Inflammatory macrophage (primary cell): Measurements from ENCODE around the gene KIFC1.

ENCODE experiments used
- DNase-seq, 2 donors: peaks; one replicate each; pipeline ENCODE4 v3.0.0-alpha.2; 2020 to 2022

The KIFC1 gene

DNA sequence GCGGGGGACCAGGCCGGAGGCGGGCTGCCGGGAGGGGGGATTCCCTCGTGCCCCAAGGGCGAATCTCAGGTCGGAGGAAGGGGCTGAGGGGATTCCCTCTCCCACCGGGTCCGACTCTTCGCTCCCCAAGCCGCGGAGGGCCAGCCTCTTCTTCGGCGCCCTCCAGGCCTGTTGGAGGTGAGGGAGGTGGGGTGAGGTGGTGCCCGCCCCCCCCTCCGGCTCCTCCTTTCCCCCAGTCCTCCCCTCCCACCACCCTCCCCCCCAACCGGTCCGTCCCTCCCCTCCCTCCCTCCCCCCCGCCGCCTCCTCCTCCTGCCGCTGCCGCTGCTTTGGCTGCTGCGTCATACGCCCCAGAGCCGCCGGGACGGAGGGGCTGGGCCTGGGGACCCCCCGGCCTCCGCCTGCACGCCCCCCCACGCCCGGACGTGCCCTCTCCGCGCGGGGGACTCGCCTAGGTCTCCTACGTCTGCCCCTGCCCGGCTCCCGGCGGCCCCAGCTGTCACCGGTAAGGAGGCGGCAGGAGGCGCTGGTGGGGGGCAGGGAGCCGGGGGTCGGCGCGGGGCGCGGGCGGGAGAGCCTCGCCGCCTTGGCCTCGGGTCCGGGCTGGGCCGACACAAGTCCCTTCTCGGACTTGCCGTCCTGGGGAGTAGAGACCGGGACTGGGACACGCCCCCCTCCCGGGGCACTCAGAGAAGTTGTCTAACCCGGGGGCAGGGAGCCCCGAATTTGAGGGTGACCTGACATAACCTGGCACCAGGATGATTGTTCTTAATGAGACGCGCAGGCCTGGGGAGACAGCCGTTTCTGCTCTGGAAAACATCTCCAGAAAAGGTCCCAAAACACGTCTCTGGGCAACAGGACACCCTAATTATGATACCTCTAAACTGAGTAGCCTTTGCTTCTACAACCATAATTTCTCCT lies 19.3 kb downstream of the KIFC1 start, which contains the start of gene PHF1:
PHF1 (plus strand) TSS at position 304 of the 921 bp plus-strand sequence. CDS start 1,250 bp downstream, outside the sequence.
- no peak for DNase-seq

DNA sequence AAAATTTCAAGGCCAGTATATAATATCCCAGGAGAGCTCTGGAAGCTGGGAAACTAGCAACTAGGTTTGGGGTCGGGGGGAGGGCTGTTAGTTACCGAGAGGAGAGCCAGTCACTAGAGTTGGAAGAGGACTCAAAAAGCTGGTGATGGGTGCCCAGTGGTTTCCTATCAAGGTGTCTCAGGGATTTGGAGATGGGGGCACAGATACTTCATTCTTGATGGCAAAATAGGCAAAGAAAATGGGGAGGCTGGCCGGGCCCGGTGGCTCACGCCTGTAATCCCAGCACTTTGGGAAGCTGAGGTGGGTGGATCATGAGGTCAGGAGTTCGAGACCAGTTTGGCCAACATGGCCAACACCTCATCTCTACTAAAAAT lies 20.0 kb downstream of the KIFC1 start:
- no peak for DNase-seq

DNA sequence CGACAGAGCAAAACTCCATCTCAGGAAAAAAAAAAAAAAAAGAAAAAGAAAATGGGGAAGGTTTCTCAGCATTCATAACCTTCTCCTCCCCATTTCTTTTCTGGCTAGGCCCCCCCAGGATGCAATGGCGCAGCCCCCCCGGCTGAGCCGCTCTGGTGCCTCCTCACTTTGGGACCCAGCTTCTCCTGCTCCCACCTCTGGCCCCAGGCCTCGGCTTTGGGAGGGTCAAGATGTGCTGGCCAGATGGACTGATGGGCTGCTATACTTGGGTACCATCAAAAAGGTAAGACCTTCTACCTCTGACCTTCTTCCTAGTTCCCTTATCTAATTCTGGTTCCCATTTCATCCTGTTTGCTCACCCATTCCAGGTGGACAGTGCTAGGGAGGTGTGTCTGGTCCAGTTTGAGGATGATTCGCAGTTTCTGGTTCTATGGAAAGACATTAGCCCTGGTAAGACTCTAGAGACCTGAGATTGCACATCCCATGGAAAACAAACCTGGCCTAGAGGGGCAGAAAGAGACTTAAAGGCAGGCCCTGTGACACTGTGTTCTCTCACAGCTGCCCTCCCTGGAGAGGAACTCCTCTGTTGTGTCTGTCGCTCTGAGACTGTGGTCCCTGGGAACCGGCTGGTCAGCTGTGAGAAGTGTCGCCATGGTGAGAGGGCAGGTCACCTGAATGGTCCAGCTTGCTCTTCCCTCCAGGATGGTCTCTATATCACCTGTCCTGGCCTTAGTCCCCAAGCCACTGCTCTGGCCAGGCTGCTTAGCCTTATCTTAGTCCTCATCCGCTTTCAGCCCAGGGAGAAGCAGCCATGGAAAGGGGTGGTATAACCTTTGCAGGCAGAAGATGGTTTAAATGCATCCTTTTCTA lies 20.8 kb downstream of the KIFC1 start:
- no peak for DNase-seq

DNA sequence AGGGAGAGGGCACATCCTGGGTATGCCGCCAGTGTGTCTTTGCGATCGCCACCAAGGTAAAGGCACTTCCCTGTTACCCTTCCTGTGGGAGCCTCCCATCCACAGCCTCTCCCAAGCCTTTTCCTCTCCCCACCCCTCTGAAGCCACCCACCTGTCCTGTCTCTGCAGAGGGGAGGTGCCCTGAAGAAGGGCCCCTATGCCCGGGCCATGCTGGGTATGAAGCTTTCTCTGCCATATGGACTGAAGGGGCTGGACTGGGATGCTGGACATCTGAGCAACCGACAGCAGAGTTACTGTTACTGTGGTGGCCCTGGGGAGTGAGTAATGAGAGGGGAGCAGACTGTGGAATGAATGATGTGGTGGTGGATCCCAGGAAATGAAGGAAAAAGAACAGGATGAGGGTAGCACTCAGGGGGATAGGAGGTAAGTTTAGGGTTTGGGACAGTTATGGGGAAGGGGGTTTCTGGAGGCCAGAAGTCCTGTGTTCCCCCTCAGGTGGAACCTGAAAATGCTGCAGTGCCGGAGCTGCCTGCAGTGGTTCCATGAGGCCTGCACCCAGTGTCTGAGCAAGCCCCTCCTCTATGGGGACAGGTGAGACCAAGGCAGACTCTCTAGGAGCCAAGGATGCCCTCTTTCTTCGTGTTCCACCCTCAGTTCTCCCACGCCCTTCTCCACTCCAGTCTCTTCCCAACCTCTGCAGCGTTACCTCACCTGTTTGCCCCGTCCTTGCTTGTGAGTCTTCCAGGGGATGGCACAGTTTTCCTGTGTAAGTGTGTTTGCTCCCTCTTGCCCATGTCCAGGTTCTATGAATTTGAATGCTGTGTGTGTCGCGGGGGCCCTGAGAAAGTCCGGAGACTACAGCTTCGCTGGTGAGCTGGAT lies 21.9 kb downstream of the KIFC1 start:
- DNase-seq, result no peak

DNA sequence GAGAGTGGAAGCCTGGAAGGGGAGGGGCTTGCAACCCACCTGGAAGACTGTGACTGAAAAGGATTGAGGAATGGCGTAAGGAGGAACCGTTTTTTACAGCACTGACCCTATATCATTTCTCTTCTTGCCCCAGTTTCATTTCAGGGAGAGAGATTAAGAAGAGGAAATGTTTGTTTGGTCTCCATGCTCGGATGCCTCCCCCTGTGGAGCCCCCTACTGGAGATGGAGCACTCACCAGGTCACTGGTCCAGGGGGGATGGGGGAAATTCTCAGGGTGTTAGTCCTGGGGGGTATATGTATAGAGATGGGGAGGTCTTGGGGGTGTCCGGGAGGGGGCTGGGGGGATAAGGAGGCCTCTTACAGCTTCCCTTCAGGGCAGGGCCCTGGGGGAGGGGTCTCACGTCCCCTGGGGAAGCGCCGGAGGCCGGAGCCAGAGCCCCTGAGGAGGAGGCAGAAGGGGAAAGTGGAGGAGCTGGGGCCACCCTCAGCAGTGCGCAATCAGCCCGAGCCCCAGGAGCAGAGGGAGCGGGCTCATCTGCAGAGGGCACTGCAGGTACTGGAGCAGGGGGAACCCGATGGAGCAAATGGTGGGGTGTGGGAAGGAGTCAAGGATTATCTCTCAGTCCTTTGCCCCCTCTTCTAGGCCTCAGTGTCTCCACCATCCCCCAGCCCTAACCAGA lies 23.1 kb downstream of the KIFC1 start:
- DNase-seq, result no peak

DNA sequence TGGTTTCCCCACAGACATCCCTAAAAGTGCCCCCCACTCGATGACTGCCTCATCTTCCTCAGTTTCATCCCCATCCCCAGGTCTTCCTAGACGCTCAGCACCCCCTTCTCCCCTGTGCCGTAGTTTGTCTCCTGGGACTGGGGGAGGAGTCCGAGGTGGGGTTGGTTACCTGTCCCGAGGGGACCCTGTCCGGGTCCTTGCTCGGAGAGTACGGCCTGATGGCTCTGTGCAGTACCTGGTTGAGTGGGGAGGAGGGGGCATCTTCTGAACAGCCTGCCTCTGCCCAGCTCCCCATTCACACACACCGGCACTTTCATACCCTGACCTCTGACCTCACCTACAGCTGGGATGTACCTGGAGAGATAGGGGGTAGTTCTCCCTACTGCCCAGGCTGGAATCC lies 24.2 kb downstream of the KIFC1 start:
- DNase-seq, result no peak

DNA sequence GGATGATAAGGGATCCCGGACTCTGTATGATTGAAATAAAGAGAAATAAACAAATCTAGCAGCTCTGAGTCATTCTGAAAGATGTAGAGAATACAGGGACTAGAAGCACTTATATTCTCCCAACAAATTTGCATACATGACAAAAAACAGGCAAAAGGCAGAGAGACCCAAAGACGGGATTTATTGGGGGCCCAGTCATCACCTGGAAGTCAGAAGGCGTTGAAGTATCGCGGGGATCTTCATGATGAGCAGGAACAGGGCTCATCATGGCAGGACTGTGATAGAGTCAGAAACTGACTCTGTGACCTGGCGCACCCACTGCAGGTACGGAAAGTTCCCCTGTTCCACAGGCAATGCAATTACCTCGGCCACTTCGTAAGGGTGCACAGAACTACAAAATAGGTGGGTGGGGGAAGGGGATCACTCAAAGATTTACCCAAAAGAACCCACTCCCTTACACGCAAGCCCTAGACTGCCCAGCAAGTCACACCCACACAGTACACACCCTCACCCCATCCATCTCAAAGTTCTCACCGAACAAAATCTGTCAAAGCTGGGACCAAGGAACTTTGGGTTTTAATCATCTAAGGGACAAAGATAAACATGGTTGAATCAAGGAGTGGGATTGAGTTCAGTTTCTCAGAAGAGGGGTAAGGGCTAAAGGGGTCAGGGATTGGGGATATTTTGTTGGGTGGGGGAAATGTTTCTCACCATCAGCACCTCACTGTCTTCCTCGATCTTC lies 24.9 kb downstream of the KIFC1 start:
- DNase-seq, result no peak

DNA sequence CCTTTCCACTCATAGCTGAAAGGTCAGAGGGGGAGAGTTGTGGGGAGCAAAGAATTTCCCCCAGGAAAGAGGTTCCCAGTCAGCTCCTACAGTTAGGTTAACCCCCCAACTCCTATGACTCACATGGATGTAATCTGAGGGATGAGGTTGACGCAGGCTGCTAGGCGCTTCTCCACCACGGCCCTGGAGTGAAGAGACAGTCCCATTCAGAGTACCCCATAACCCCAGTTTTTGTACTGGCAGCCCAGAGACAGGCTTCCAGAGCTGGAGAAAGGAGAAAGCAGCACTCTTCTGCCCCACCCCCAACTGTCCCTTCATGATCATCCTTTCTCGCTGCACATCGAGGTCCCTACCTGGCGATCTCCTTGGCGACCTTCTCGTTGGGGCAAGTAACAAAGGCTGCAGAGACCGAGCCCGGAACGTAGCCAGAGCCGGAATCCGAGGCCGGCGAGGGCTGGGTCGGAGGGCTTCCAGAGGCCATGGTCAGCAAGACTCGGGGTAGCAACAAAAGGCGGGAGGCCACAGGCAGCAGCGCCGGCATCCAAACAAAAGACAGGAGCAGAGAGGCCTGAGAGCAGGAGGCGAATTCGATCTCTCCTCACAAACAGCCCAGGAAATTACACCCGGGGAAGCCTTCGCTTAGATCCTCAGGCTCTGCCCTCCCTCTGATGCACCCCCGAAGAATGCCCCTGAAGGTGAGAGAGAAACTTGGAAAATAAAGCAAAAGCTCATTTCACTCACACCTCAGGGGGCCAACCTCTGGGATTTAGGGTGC lies 25.7 kb downstream of the KIFC1 start:
- DNase-seq, result peak in 1 of 2 donors; percentile 36

DNA sequence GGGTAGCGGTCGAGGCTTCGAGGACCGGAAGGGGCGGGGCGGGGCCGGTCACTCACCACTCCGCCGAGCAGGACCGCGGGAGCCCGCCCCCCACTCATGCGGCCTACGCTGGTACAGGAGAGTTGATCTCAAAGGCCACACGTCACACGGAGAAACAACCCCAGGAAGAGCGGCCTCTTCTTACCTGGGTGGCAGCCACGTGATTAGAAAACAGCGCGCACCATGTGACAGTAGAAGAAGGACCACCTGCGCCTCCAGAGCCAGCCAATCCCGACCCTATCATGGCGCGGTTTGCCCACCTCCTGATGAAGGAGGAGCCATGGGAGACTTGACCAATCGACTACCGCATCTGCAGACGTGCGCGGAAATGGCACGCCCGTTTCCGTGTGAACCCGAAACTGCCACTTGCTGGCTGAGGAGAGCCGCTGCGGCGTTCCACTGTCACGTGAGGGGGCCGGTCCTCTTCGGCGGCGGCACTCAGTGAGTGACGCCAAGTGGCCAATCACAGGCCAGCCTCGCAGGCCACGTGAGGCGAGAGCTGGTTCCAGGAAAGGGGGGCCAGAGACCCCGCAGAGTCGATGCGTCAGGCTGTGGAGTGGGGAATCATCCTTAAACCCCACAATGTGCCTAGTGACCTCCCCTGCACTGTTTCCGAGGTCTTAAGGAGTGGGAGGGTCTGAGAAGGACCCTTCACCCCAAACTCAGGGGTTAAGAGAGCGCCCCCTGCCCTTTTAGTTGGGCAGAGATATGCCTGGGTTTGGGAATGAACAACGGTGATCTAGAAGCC lies 26.5 kb downstream of the KIFC1 start, which contains the start of gene CUTA:
CUTA (minus strand) TSS at position 205 of the 787 bp plus-strand sequence; CDS start at position 98, 107 bp downstream.
- DNase-seq, result peak; percentile 99 to 100

DNA sequence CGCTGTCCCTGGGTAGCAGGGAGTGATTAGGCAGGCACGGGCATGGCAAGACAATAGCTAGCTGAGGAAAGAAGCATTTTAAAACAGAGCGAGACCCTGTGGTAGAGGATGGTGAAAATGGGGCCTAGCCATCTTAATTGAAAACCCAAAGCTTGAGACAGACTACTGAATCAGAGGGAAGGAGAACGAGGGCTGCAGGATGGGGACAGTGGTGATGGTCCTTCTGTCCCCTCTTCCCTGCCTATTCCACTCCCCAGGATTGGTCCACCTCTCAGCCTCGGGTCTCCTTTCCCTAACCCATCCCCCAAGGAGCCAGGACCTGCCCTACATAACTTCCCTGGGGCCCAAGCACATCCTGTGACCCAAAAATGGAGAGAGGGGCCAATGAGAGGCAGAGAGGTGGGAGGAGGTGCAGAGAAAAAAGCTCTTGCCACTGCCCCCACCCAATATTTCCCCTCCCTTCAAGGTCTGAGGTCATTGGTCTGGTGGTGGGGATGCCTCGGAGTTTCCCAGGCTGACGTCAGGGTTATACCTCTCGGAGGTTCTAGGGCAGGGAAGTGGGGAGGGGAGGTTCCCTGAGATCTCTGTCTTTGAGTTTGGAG lies 27.2 kb downstream of the KIFC1 start:
- no peak for DNase-seq

DNA sequence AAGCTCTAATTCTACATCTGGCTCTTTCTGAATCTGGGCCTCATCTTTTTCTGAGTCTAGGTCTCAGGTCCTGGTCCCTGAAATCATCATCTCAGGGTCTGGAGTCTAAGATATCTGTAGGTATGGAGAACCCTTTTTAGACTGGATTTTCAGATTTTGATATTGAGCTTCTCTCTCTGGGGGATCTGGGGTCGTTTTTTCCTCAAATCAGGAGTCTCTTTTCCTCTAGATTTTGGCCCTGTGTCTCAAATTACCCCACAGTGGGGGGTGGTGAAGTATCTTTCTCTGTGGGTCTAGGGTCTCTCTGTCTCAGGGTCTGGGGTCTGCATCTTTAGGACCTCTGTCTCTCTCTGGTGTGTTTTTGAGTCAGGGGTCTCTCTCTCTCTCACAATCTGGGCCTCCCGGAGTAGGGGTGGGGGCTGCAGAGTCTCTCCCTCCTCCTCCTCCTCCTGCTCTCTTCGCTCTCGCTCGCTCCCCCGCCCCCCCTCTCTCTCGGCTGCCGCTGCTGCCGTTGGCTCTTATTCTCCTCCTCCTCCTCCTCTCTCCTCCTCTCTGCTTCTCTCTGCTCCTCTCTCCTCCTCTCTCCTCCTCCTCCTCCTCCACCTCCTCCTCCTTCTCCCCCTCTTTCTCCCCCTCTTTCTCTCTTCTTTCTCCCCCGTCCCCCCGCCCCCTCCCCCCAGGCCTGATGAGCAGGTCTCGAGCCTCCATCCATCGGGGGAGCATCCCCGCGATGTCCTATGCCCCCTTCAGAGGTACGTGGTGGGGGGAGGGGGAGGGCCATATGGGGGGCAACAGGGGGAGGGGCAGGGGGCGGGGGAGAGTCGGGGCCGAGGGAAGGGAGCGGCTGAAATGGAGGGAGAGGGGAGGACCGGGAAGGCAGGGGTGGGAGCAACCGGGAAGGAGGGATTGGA lies 28.2 kb downstream of the KIFC1 start, which contains the start of gene SYNGAP1:
SYNGAP1 (plus strand) TSS at position 486 of the 911 bp plus-strand sequence; CDS start at position 686, 200 bp downstream.
- no peak for DNase-seq

DNA sequence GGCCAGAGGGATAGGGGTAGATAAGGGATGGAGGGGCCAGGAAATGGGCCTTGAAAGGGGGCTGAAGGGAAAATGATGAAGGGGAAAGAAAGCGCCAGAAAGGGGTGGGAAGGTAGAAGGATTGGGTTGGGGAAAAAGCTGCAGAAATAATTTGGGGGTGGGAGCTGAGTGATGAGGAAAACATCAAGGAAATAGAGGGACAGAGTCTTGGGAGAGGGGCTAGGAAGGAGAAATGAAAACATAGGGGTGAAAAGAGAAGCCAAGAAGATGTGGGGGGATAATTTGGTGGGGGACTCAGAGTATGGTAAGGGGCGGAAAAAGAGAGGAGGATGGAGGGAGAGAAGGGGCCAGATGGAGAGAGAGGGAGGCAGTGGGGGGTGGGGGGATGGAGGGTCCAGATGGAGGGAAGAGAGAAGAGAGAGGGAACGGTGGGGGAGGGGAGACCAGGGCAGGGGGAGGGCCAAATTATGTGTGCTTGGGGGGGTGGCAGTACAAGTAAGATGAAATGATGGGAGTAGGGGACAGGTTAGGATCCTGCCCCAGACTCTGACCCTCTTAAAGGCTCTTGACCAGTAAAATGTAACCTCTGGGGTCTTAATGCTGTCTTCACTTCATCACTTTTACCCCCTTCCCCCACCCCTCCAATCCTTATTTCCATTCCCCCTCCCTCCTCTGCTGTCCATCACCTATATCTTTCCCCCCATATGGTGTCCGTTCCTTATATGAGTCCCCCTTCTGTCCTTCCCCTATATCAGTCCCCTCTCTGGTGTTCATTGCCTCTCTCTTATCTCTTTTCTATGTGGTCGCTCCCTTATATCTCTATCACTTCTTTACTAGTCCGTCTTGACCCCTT lies 29.1 kb downstream of the KIFC1 start:
- DNase-seq, result no peak

DNA sequence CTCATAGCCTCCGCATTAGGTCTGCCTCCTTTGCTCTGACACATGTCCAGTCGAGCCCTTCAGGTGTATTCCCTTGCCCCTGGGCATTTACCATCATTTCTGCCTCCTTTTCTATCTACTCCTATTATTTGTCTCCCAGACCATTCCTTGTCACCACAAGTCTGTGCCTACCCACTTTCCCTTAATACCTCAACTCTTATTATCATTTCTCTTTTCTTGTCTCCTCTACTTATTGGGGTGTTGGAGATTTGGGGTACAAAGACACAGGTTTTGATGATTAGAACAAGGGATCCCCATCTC lies 29.7 kb downstream of the KIFC1 start:
- DNase-seq, result no peak

DNA sequence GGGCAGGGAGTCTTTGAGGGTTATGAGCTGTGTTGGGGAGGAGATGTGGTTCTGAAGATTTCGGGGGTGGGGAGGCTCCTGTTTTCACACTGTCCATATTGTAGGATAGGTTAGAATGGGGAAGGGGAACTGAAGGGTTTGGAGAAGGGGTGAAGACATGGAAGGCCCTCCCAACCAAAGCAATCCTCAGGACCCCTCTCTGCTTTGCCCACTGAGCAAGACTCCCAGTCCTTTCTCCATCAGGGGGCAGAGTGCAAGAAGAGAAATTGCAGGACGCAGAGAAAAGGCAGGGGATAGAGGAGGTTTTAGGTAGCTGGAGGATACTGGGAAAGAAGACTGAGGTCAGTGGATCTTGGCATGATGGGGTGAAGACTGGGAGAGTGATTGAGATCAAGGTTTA lies 32.2 kb downstream of the KIFC1 start:
- no peak for DNase-seq

DNA sequence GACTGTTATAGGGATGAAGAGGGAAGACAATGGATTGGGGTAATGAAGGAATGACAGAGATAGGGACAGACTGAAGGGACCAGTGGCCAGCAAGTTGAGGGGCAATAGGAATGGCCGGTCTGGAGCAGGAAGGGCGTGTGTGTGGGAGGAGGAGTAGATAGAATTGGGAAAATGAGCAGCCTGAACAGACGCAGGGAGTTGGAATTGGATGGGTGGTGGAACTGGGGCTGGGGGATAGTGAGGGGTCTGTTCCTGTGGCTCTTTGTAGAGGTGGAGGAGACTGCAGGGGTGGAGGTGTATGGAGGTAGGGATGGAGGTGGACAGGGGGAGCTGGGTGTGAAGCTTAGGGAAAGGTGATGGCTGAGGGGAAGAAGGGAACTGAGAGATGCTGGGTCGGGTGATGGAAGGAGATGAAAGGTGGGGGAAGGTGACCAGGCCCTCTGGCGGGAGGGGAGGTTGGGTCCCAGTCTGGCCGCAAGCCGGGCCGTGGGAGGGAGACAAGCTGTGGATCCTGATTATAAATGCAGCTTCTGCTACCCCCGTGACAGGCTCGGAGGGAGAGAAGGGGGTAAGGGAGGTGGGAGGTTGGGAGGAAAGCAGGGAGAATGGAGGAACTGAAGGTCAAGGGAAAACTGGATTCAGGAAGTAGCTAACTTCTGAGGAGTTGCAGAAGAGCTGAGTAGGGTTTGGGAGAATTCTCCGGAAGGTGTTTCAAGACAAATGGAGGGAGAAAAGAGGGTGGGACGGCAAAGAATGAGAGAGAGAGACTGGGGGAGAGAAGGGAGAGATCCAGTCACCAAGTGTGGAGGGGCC lies 33.4 kb downstream of the KIFC1 start:
- DNase-seq, result peak in 1 of 2 donors; percentile 29
